Endothelial cell of umbilical vein (primary cell): ENCODE measurements around the gene DNAAF3.

ENCODE experiments used
- CTCF ChIP-seq, 2 donors: IDR thresholded peaks; 1 replicate in 1 of 2; 2 replicates in 1 of 2; pipeline ENCODE4 v1.5.1; 2011; ENCODE audit warnings: low read length in 2 of 2, mild to moderate bottlenecking in 2 of 2, moderate library complexity in 2 of 2, control low read depth in 1 of 2, inconsistent platforms in 1 of 2, low read depth in 1 of 2; ENCODE audit not compliant: insufficient read depth in 1 of 2; ENCODE audit errors: extremely low read depth in 1 of 2
- EZH2 ChIP-seq: IDR thresholded peaks from 2 replicates; pipeline ENCODE4 v1.6.1; 2012; ENCODE audit warnings: borderline replicate concordance, low read depth, mild to moderate bottlenecking, moderate library complexity, low read length, inconsistent platforms; ENCODE audit not compliant: severe bottlenecking
- GATA2 ChIP-seq: IDR thresholded peaks from 2 replicates; pipeline ENCODE4 v1.7.0; 2011; ENCODE audit warnings: low read depth, mild to moderate bottlenecking, moderate library complexity, mixed read lengths, low read length; ENCODE audit not compliant: insufficient read length, insufficient read depth
- MYC ChIP-seq: IDR thresholded peaks from one replicate; pipeline ENCODE4 v1.6.1; 2011; ENCODE audit warnings: mild to moderate bottlenecking, low read depth, low read length
- POLR2A ChIP-seq: IDR thresholded peaks from 2 replicates; pipeline ENCODE4 v1.6.1; 2012; ENCODE audit warnings: low read depth, mild to moderate bottlenecking, control low read depth, low read length
- POLR2AphosphoS5 ChIP-seq: IDR thresholded peaks from 2 replicates; pipeline ENCODE4 v1.6.1; 2012; ENCODE audit warnings: low read depth, mild to moderate bottlenecking, control low read depth, low read length, moderate library complexity; ENCODE audit not compliant: insufficient read depth

GRCh38 chr19:55113570-55114039 lies 52.8 kb downstream of the DNAAF3 start:
- TF ChIP-seq CTCF (IDR thresholded peaks at IDR 0.05; ENCODE audit: extremely low read depth in 1 of 2, insufficient read depth in 1 of 2, low read depth in 1 of 2, low read length in 2 of 2): no peak
- TF ChIP-seq POLR2AphosphoS5: no peak
- no peak for TF ChIP-seq EZH2
- TF ChIP-seq POLR2A: no peak
- TF ChIP-seq GATA2: no peak
- TF ChIP-seq MYC: no peak
